Progenitor cell of endocrine pancreas (in vitro differentiated cells): ENCODE measurements around the gene SLC38A8. TPM values are rescaled to one million over a fixed set of nuclear protein-coding genes. Genes with fewer than 3 reads are reported as not detected.

ENCODE experiments used
- DNase-seq: peaks from one replicate; pipeline ENCODE4 v3.0.0; 2021; ENCODE audit warnings: low spot score; ENCODE audit not compliant: unreplicated experiment
- H3K27ac Mint-ChIP-seq: 2 replicates; pipeline ENCODE4 v1.8.0; 2021; ENCODE audit warnings: mild to moderate bottlenecking, moderate library complexity, mixed read lengths
- H3K27me3 Mint-ChIP-seq: 2 replicates; pipeline ENCODE4 v1.8.0; 2021; ENCODE audit warnings: mixed read lengths
- H3K36me3 Mint-ChIP-seq: 2 replicates; pipeline ENCODE4 v1.8.0; 2022; ENCODE audit warnings: mixed read lengths; ENCODE audit not compliant: insufficient read depth
- H3K4me1 Mint-ChIP-seq: 2 replicates; pipeline ENCODE4 v1.8.0; 2021; ENCODE audit warnings: low read depth, mixed read lengths
- H3K4me3 Mint-ChIP-seq: 2 replicates; pipeline ENCODE4 v1.8.0; 2021; ENCODE audit warnings: low read depth, mild to moderate bottlenecking, moderate library complexity, mixed read lengths
- H3K9me3 Mint-ChIP-seq: 2 replicates; pipeline ENCODE4 v1.8.0; 2021; ENCODE audit warnings: low read depth, mixed read lengths
- total RNA-seq: library from RNA; stranded (reverse); gene quantifications from 2 replicates; pipeline ENCODE4 v1.2.1, GENCODE V29; 2021
- TF ChIP-seq, protein P1 (sequence below): fragments of 200-600 bp; sonication (generic); IDR thresholded peaks from one replicate; pipeline ENCODE4 v1.5.0; 2021; ENCODE audit warnings: antibody characterized with exemption, mild to moderate bottlenecking; ENCODE audit not compliant: unreplicated experiment

SLC38A8 gene
- total RNA-seq, 1 donor from 2014 or later, result 0.24 TPM

DNA sequence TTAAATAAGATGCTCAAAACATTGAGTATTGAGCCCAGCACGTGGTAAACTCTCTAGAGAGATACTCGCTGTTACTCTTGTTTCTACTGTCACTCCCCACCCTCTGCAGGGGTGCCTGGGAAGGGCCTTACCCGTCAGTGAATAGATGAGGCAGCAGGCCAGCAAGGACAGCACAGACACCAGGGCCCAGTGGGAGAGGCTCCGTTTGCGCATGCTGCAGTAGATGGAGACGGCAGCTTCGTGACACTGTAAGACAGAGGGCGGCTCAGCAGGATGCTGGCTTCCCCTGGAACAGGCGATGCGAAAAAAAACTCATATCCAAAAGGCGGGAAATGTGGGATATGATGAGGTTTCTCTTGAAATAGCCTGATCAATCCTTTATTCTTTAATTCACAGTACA, 20.0 kb downstream of the SLC38A8 start:
- peaks cover 6% of the 10 kb centered on the region for H3K36me3 Mint-ChIP-seq
- DNase-seq, result no peak
- H3K27ac Mint-ChIP-seq, result no peak overlapping the region
- H3K4me3 Mint-ChIP-seq, result no peak overlapping the region
- peaks cover 15% of the 10 kb centered on the region for H3K9me3 Mint-ChIP-seq
- TF ChIP-seq, protein P1, sequence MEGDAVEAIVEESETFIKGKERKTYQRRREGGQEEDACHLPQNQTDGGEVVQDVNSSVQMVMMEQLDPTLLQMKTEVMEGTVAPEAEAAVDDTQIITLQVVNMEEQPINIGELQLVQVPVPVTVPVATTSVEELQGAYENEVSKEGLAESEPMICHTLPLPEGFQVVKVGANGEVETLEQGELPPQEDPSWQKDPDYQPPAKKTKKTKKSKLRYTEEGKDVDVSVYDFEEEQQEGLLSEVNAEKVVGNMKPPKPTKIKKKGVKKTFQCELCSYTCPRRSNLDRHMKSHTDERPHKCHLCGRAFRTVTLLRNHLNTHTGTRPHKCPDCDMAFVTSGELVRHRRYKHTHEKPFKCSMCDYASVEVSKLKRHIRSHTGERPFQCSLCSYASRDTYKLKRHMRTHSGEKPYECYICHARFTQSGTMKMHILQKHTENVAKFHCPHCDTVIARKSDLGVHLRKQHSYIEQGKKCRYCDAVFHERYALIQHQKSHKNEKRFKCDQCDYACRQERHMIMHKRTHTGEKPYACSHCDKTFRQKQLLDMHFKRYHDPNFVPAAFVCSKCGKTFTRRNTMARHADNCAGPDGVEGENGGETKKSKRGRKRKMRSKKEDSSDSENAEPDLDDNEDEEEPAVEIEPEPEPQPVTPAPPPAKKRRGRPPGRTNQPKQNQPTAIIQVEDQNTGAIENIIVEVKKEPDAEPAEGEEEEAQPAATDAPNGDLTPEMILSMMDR, result no peak
- peaks cover 7% of the 10 kb centered on the region for H3K27me3 Mint-ChIP-seq
- H3K4me1 Mint-ChIP-seq, result peaks cover 11% of the 10 kb centered on the region

DNA sequence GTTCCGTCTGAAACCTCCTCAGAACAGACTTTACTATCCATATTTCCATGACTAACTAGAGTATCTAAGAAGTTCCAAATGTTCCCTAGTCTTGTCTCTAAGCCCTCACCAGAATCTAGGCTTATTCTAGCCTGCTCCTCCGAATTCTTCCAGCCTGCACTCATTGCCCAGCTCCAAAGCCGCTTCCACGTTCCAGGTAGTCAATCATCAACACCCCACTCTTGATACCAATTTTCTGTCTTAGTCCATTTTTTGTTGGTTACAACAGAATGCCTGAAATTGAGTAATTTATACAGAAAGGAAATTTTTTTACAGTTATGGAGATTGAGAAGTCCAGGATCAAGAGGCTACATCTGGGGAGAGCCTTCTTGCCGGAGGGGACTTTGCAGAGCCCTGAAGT, 21.1 kb downstream of the SLC38A8 start:
- peaks cover 11% of the 10 kb centered on the region for H3K4me1 Mint-ChIP-seq
- H3K27me3 Mint-ChIP-seq, result peaks cover 6% of the 10 kb centered on the region
- no peak overlapping the region for H3K27ac Mint-ChIP-seq
- no peak for DNase-seq
- peaks cover 15% of the 10 kb centered on the region for H3K9me3 Mint-ChIP-seq
- TF ChIP-seq, protein P1, result no peak
- peaks cover 6% of the 10 kb centered on the region for H3K36me3 Mint-ChIP-seq
- H3K4me3 Mint-ChIP-seq, result no peak overlapping the region

DNA sequence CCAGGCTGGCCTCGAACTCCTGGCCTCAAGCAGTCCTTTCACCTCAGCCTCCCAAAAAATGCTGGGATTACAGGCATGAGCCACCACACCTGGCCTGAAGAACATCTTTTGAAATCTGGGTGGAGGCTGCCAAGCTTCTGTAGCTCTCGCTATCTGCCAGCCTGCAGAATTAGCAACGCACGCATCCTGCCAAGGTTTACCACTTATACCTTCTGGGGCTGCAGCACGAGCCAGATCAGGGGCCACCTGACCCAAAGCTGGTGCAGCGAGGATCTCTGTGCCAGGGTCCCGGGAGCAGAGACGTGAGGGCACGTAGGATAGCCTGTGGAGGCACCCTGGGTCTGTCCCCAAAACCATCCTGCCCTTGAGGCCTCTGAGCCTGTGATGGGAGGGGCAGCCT, 22.2 kb downstream of the SLC38A8 start:
- H3K9me3 Mint-ChIP-seq, result peaks cover 15% of the 10 kb centered on the region
- H3K4me3 Mint-ChIP-seq, result no peak overlapping the region

DNA sequence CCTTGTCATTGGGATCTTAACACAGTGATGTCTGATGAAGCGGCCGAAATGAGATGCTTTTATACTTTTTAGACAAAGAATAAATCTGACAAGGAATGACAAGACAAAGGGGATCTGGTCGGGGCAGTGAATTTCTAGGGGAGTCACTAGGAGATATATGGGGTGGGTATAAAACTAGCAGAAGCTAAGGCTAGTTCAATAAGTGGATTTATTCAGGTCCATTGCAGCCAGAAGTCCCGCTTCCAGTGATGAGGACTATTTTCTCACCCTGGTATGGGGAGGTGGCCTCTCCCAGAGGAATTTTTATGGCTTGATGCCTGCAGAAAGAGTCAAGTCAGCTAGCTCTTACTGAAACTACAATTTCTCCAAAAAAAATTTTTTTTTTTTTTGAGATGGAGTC, 23.9 kb downstream of the SLC38A8 start:
- TF ChIP-seq, protein P1, result no peak
- no peak for DNase-seq
- Mint-ChIP-seq H3K4me3 (no peak overlapping the region), H3K27me3 (peaks cover 6% of the 10 kb centered on the region), H3K27ac (no peak overlapping the region), H3K9me3 (peaks cover 15% of the 10 kb centered on the region), H3K36me3 (peaks cover 6% of the 10 kb centered on the region), H3K4me1 (peaks cover 11% of the 10 kb centered on the region)

More for the DNA sequence above, 22.2 kb downstream of the SLC38A8 start:
- Mint-ChIP-seq H3K27ac (no peak overlapping the region), H3K27me3 (peaks cover 6% of the 10 kb centered on the region), H3K4me1 (peaks cover 11% of the 10 kb centered on the region), H3K36me3 (peaks cover 6% of the 10 kb centered on the region)
- TF ChIP-seq, protein P1, result no peak
- DNase-seq, result no peak

DNA sequence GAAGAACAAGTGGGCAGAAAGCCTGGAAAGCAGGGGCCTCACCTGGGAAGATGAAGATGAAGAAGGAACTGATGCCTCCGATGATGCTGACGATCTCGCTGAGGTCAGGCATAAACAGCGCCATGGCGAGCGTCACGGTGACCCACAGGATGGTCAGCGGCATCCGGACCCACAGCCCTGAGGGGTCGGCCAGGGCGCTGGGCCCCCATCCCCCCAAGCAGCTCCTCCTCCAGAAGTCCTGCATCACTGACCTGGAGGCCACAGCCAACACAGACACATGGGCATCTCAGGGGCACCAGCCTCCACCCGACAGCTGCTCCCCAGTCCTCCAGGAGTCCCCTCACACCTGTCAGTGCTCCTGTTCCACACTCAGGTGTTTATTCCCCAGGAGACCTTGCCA, 26.1 kb downstream of the SLC38A8 start:
- Mint-ChIP-seq H3K36me3 (peaks cover 6% of the 10 kb centered on the region), H3K9me3 (peaks cover 13% of the 10 kb centered on the region), H3K4me3 (no peak overlapping the region), H3K27me3 (peaks cover 4% of the 10 kb centered on the region), H3K27ac (no peak overlapping the region), H3K4me1 (no peaks in the 10 kb centered on the region)
- TF ChIP-seq, protein P1, result no peak
- DNase-seq, result no peak
